K562 (cell line): Measurements from ENCODE around the gene C17orf50. TPM values are rescaled to one million over a fixed set of nuclear protein-coding genes. Genes with fewer than 3 reads are reported as not detected.

Source experiments
- ATAC-seq: fragments of 200-7000 bp; cut with Tn5 transposase; 3 replicates; pipeline ENCODE4 v1.9.1; 2020; ENCODE audit warnings: moderate library complexity
- BruUV-seq: library from RNA; stranded (reverse); fragments of 400-500 nt; replicated peaks from 2 replicates; lab custom pipeline; 2021; lab: Mats Ljungman, UMichigan
- CTCF ChIA-PET: fragments of 300-600 bp; formaldehyde crosslinking; extraction: SDS; loops from one replicate; lab custom pipeline; 2021; ENCODE audit warnings: low intra/inter-chr PET ratio; lab: Yijun Ruan, JAX
- POLR2A ChIA-PET: fragments of 300-600, 350-650 bp; sonication (Branson Sonifier 250); formaldehyde crosslinking; extraction: SDS; loops from one replicate; lab custom pipeline; 2021; ENCODE audit warnings: antibody characterized with exemption, inconsistent platforms; lab: Yijun Ruan, JAX
- DNase-seq, 4 experiments: peaks; one replicate each; pipeline versions ENCODE4 v3.0.0 to v3.0.0-alpha.2; 2011 to 2018; ENCODE audit warnings: low spot score in 3 of 4, mixed read lengths in 3 of 4; ENCODE audit errors: extremely low read depth in 1 of 4
- FAIRE-seq: peaks from 2 replicates; lab custom pipeline; 2011; peaks lifted over from hg19 to GRCh38; lab: Jason Lieb, UNC
- H2AFZ ChIP-seq: 2 replicates; pipeline ENCODE4 v1.6.0; 2011; ENCODE audit warnings: low read depth, low read length, control low read depth, inconsistent platforms
- H3K27ac ChIP-seq: fragments of 200-600 bp; 3 replicates; pipeline ENCODE4 v1.8.0; 2011; ENCODE audit warnings: low read depth, mild to moderate bottlenecking, control low read depth, inconsistent platforms, low read length, moderate library complexity, mixed read lengths; ENCODE audit errors: extremely low read depth
- H3K27me3 ChIP-seq, 2 experiments: fragments of 300-600 bp in 1 of 2; 2 replicates in 1 of 2; 3 replicates in 1 of 2; pipeline versions ENCODE4 v1.6.0 to v1.8.0; 2011; ENCODE audit warnings: inconsistent platforms in 2 of 2, low read length in 2 of 2, mild to moderate bottlenecking in 1 of 2, mixed read lengths in 1 of 2, moderate library complexity in 1 of 2; ENCODE audit not compliant: control insufficient read depth in 2 of 2, insufficient read depth in 2 of 2
- H3K36me3 ChIP-seq: fragments of 300-600 bp; 3 replicates; pipeline ENCODE4 v1.8.0; 2011; ENCODE audit warnings: mild to moderate bottlenecking, low read length, inconsistent platforms; ENCODE audit not compliant: control insufficient read depth, insufficient read depth
- H3K4me1 ChIP-seq, 2 experiments: fragments of 200-600 bp in 1 of 2; replicated peaks in 1 of 2; 2 replicates in 1 of 2; 3 replicates in 1 of 2; pipeline versions ENCODE4 v1.5.1 to v1.8.0; 2011; ENCODE audit warnings: inconsistent platforms in 2 of 2, low read length in 2 of 2, mild to moderate bottlenecking in 1 of 2, mixed read lengths in 1 of 2, moderate library complexity in 1 of 2; ENCODE audit not compliant: control insufficient read depth in 2 of 2, insufficient read depth in 2 of 2
- H3K4me2 ChIP-seq: 2 replicates; pipeline ENCODE4 v1.6.1; 2011; ENCODE audit warnings: low read length, control low read depth, inconsistent platforms, mixed read lengths; ENCODE audit not compliant: insufficient read depth
- H3K4me3 ChIP-seq: fragments of 200-600 bp; sonication (generic), shearing (Covaris generic); 2 replicates; pipeline ENCODE4 v1.5.1; 2016; ENCODE audit warnings: control low read depth, inconsistent platforms
- H3K79me2 ChIP-seq: fragments of 200-600 bp; 3 replicates; pipeline ENCODE4 v1.8.0; 2011; ENCODE audit warnings: low read length, inconsistent platforms; ENCODE audit not compliant: control insufficient read depth, insufficient read depth
- H3K9ac ChIP-seq, 2 experiments: 2 replicates each; pipeline versions ENCODE4 v1.6.0 to v1.6.1; 2011; ENCODE audit warnings: low read depth in 2 of 2, low read length in 2 of 2, control low read depth in 1 of 2, inconsistent platforms in 1 of 2, mild to moderate bottlenecking in 1 of 2, mixed read lengths in 1 of 2; ENCODE audit not compliant: insufficient read depth in 1 of 2
- H3K9me1 ChIP-seq: one replicate; pipeline ENCODE4 v1.6.0; 2011; ENCODE audit warnings: inconsistent platforms, mild to moderate bottlenecking, low read length, moderate library complexity; ENCODE audit not compliant: control insufficient read depth, insufficient read depth
- H3K9me3 ChIP-seq: replicated peaks from 2 replicates; pipeline ENCODE4 v1.5.1; 2011; ENCODE audit warnings: low read depth, low read length, inconsistent platforms; ENCODE audit not compliant: control insufficient read depth, insufficient read depth
- H4K20me1 ChIP-seq: replicated peaks from 2 replicates; pipeline ENCODE4 v1.6.1; 2011; ENCODE audit warnings: low read length, inconsistent platforms, mixed read lengths; ENCODE audit not compliant: control insufficient read depth, insufficient read depth
- BRD9 ChIP-seq: fragments of 450-650 bp; IDR thresholded peaks from 2 replicates; pipeline ENCODE4 v1.6.1; 2018; ENCODE audit warnings: low read depth; ENCODE audit not compliant: partially characterized antibody
- CEBPG ChIP-seq, 3 experiments: fragments of 200-800 bp in 1 of 3; sonication (Bioruptor generic) in 1 of 3; sonication (generic) in 1 of 3; formaldehyde crosslinking in 1 of 3; IDR thresholded peaks in 2 of 3; conservative IDR thresholded peaks in 1 of 3; 2 replicates each; pipeline versions ENCODE4 v1.6.1 to v1.8.0; 2016 to 2022; ENCODE audit warnings: missing compliant biosample characterization in 2 of 3, missing genetic modification characterization in 2 of 3, mild to moderate bottlenecking in 1 of 3, missing genetic modification reagents in 1 of 3
- ELK3 ChIP-seq: fragments of 450-650 bp; formaldehyde crosslinking; IDR thresholded peaks from 2 replicates; pipeline ENCODE4 v1.4.0; 2020; ENCODE audit warnings: mild to moderate bottlenecking
- EZH2 ChIP-seq: IDR thresholded peaks from 2 replicates; pipeline ENCODE4 v1.6.1; 2012; ENCODE audit warnings: low read depth, mild to moderate bottlenecking, inconsistent platforms, low read length, borderline replicate concordance
- GTF2A2 ChIP-seq: IDR thresholded peaks from 2 replicates; pipeline ENCODE4 v1.6.1; 2016; ENCODE audit warnings: mild to moderate bottlenecking, missing genetic modification characterization, missing compliant biosample characterization
- HDAC3 ChIP-seq: fragments of 450-650 bp; IDR thresholded peaks from 2 replicates; pipeline ENCODE4 v1.6.1; 2018; ENCODE audit warnings: borderline replicate concordance, mild to moderate bottlenecking, moderate library complexity; ENCODE audit not compliant: partially characterized antibody
- NR1H2 ChIP-seq: sonication (generic); formaldehyde crosslinking; IDR thresholded peaks from 2 replicates; pipeline ENCODE4 v1.4.0; 2020; ENCODE audit warnings: mild to moderate bottlenecking, missing genetic modification reagents
- RBM17 ChIP-seq: fragments of 200-400 bp; formaldehyde crosslinking; IDR thresholded peaks from 2 replicates; pipeline ENCODE4 v1.6.1; 2017; ENCODE audit warnings: low read depth, mild to moderate bottlenecking, low read length, borderline replicate concordance
- SP1 ChIP-seq: sonication (generic); formaldehyde crosslinking; IDR thresholded peaks from 2 replicates; pipeline ENCODE4 v1.8.1; 2022; ENCODE audit warnings: mild to moderate bottlenecking, missing genetic modification reagents
- TBL1XR1 ChIP-seq, 2 experiments: IDR thresholded peaks; 2 replicates each; pipeline ENCODE4 v1.6.1; 2012; ENCODE audit warnings: improper control_type of control experiment in 2 of 2, low read length in 2 of 2, mild to moderate bottlenecking in 1 of 2
- THRAP3 ChIP-seq: fragments of 450-650 bp; IDR thresholded peaks from 2 replicates; pipeline ENCODE4 v1.6.1; 2016; ENCODE audit warnings: mild to moderate bottlenecking, inconsistent platforms, borderline replicate concordance
- ZNF140 ChIP-seq: fragments of 250-450 bp; sonication (Bioruptor Pico); IDR thresholded peaks from 2 replicates; pipeline ENCODE4 v1.8.0; 2021; ENCODE audit warnings: moderate library complexity, mild to moderate bottlenecking, inconsistent platforms
- WGBS: fragments of 100-300 bp; shearing (Covaris generic); methylation state at CpG from one replicate; pipeline ENCODE4 v1.1.6; 2016; ENCODE audit warnings: low coverage, mixed read lengths; ENCODE audit not compliant: insufficient coverage; ENCODE audit errors: missing lambda C conversion rate; 5-methylcytosine and 5-hydroxymethylcytosine counted together
- in situ Hi-C: fragments of 300-500 bp; cut with MboI; formaldehyde crosslinking; loops from 4 replicates; pipeline ENCODE4 v1.15.0; 2018; ENCODE audit warnings: inconsistent platforms, mixed read lengths
- intact Hi-C: fragments of 100-400 bp; cut with micrococcal nuclease; formaldehyde crosslinking; loops from 2 replicates; pipeline ENCODE4 v1.14.2; 2022
- polyA plus RNA-seq, 8 experiments: library from polyadenylated mRNA; depleted of rRNA in 4 of 8; stranded (reverse) in 5 of 8; unstranded in 3 of 8; fragments of >200 nt; fragmentation: Nextera tagmentation in 2 of 8; fragmentation: Illumina TruSeq in 1 of 8; extraction: Ambion mirVana in 2 of 8; extraction: Trizol in 1 of 8; gene quantifications; 2 replicates each; pipeline versions ENCODE4 v1.2.1 to v1.2.3, GENCODE V29; 2011 to 2014; ENCODE audit warnings: inconsistent platforms in 1 of 8, missing spikeins in 1 of 8
- total RNA-seq, 7 experiments: library from RNA; depleted of rRNA in 6 of 7; stranded (reverse); fragments of >200 nt in 6 of 7; fragmentation: Illumina TruSeq in 2 of 7; extraction: Trizol in 2 of 7; gene quantifications; 2 replicates each; pipeline versions ENCODE4 v1.2.1 to v1.2.3, GENCODE V29; 2011 to 2021; ENCODE audit warnings: low replicate concordance in 1 of 7
- TF ChIP-seq, protein P1 (sequence below): sonication (generic); formaldehyde crosslinking; IDR thresholded peaks from 2 replicates; pipeline ENCODE4 v1.8.0; 2022; ENCODE audit warnings: mild to moderate bottlenecking, missing genetic modification reagents, borderline replicate concordance
- TF ChIP-seq, protein P2 (sequence below): sonication (generic); formaldehyde crosslinking; IDR thresholded peaks from 2 replicates; pipeline ENCODE4 v1.8.1; 2023; ENCODE audit warnings: mild to moderate bottlenecking, missing genetic modification reagents

The C17orf50 gene
- total and polyA plus RNA-seq, 9 of the 15 experiments (the other 6 are each of a cell fraction or from before 2014, with no cell fraction given) = not detected

GRCh38 chr17:35808240-35808961, 47.7 kb downstream of the C17orf50 start:
- intact Hi-C loops (loop anchor here (5.0 kb wide), 1 partner anchor 241 kb away; no protein-coding TSS in a partner anchor), in situ Hi-C loops (loop anchor here (5.0 kb wide), 1 partner anchor 41 kb away; no protein-coding TSS in a partner anchor)
- Histone ChIP-seq H3K9me1 (no peaks in the 10 kb centered on the region), H3K9me3 (no peaks in the 10 kb centered on the region), H4K20me1 (peaks cover 18% of the 10 kb centered on the region; the same call in 1 of the 2 replicates), H3K79me2 (peaks cover 51% of the 10 kb centered on the region), H3K4me2 (peak overlapping the region; percentile 95), H3K36me3 (peaks cover 27% of the 10 kb centered on the region), H3K27me3 (no peaks in the 10 kb centered on the region), H3K4me3 (peak overlapping the region; percentile 87), H3K27ac (peak overlapping the region; percentile 99), H3K9ac (peak overlapping the region; percentile 98 to 99), H2AFZ (peak overlapping the region; percentile 100), H3K4me1 (peaks cover 9 to 20% of the 10 kb centered on the region in 2 experiments; a peak in 4 of 5 replicates)
- FAIRE-seq (no peak), DNase-seq (peak in 1 of 4 experiments; percentile 24), ATAC-seq (no peak)
- ChIA-PET CTCF (interaction anchor here (1.1 to 3.9 kb wide), 2 partner anchors 41 to 44 kb away, joined by 4 to 26 read pairs; no protein-coding TSS in a partner anchor), POLR2A (interaction anchor here (0.6 to 3.0 kb wide), 25 partner anchors 8 to 667 kb away, joined by 3 to 24 read pairs (median 3); partner anchors contain the start of genes MMP28, NLE1 and SLFN14)
- 20% methylated on average over 19 of the region's 19 CpGs for WGBS
- BruUV-seq = TSS peak; percentile 95
- TF ChIP-seq ELK3 (CRISPR knock-in tag) = no peak
- no peak for TF ChIP-seq GTF2A2 (tag)
- TF ChIP-seq RBM17 = no peak
- TF ChIP-seq SP1 (CRISPR knock-in tag) = peak; percentile 3; the same call in 1 of the 2 replicates
- no peak for TF ChIP-seq THRAP3
- no peak for TF ChIP-seq TBL1XR1 (IDR thresholded peaks at IDR 0.05; ENCODE audit: low read length in 2 of 2)
- TF ChIP-seq HDAC3 = no peak
- no peak for TF ChIP-seq EZH2
- TF ChIP-seq, protein P1, sequence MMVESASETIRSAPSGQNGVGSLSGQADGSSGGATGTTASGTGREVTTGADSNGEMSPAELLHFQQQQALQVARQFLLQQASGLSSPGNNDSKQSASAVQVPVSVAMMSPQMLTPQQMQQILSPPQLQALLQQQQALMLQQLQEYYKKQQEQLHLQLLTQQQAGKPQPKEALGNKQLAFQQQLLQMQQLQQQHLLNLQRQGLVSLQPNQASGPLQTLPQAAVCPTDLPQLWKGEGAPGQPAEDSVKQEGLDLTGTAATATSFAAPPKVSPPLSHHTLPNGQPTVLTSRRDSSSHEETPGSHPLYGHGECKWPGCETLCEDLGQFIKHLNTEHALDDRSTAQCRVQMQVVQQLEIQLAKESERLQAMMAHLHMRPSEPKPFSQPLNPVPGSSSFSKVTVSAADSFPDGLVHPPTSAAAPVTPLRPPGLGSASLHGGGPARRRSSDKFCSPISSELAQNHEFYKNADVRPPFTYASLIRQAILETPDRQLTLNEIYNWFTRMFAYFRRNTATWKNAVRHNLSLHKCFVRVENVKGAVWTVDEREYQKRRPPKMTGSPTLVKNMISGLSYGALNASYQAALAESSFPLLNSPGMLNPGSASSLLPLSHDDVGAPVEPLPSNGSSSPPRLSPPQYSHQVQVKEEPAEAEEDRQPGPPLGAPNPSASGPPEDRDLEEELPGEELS = peak; percentile 31; the same call in 1 of the 2 replicates
- no peak for TF ChIP-seq NR1H2
- TF ChIP-seq, protein P2, sequence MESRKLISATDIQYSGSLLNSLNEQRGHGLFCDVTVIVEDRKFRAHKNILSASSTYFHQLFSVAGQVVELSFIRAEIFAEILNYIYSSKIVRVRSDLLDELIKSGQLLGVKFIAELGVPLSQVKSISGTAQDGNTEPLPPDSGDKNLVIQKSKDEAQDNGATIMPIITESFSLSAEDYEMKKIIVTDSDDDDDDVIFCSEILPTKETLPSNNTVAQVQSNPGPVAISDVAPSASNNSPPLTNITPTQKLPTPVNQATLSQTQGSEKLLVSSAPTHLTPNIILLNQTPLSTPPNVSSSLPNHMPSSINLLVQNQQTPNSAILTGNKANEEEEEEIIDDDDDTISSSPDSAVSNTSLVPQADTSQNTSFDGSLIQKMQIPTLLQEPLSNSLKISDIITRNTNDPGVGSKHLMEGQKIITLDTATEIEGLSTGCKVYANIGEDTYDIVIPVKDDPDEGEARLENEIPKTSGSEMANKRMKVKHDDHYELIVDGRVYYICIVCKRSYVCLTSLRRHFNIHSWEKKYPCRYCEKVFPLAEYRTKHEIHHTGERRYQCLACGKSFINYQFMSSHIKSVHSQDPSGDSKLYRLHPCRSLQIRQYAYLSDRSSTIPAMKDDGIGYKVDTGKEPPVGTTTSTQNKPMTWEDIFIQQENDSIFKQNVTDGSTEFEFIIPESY (CRISPR knock-in tag) = peak; percentile 54
- TF ChIP-seq CEBPG (CRISPR knock-in tag; IDR thresholded peaks at IDR 0.05) = peak; percentile 92
- TF ChIP-seq CEBPG (tag; conservative IDR thresholded peaks at IDR 0.05 in 1 of 2, IDR thresholded peaks at IDR 0.05 in 1 of 2) = peak; percentile 90 to 94
- peak; percentile 24; the same call in 1 of the 2 replicates for TF ChIP-seq ZNF140 (CRISPR knock-in tag)
- peak; percentile 65 for TF ChIP-seq BRD9
